ENCODE measurements around the gene PPARG. TPM values are rescaled to one million over a fixed set of nuclear protein-coding genes. Genes with fewer than 3 reads are reported as not detected.
A peak's percentile ranks its signal among the peaks of the same experiment; 100 is the strongest.

The PPARG gene
- total and polyA plus RNA-seq, 2 of the 13 experiments (the other 11 are each of a cell fraction or from before 2014, with no cell fraction given), result 13.9 to 58.3 TPM

DNA sequence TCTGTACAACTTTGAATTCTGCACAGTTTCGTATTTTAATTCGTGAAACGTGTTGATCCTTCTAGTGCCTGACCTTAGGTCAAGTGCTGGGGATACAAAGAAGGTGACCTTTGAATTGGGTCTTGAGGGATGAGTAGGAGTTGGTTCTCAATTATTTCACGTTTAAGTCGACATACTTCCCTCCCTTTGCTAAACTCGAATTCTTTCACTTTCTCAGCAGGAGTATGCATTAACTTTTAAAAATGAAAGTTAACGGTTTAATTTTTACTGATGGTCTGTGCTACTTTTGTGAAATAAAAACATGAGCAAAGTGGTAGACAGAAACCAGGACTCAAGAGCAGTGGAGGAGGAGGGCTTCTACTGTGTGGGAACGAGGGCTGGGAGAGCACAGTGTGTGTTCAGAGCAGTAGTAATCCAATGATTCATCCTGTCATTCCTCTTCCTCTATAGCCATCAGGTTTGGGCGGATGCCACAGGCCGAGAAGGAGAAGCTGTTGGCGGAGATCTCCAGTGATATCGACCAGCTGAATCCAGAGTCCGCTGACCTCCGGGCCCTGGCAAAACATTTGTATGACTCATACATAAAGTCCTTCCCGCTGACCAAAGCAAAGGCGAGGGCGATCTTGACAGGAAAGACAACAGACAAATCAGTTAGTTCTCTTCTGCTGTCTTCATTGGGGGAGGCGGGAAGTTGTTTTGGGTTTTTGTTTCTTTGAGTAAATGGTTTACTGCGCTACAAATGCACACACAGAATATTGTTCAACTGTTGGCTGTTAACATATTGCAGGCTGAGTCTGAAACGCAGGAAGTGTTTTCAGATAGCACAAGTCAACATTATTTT lies 116.8 kb downstream of the PPARG start (continued):
- peak; percentile 94 for TF ChIP-seq ZNF414 (CRISPR knock-in tag; IDR thresholded peaks at IDR 0.05)
- TF ChIP-seq NFYC (CRISPR knock-in tag; IDR thresholded peaks at IDR 0.05), result peak; percentile 46; the same call in 1 of the 2 replicates
- no peak; the same call in 1 of the 2 replicates for TF ChIP-seq SRY (CRISPR knock-in tag; IDR thresholded peaks at IDR 0.05)
- TF ChIP-seq ZBTB38 (CRISPR knock-in tag; IDR thresholded peaks at IDR 0.05), result peak; percentile 92
- peak; percentile 62; the same call in 1 of the 2 replicates for TF ChIP-seq MYC (CRISPR knock-in tag; IDR thresholded peaks at IDR 0.05; ENCODE audit: borderline replicate concordance)
- TF ChIP-seq, protein P1, sequence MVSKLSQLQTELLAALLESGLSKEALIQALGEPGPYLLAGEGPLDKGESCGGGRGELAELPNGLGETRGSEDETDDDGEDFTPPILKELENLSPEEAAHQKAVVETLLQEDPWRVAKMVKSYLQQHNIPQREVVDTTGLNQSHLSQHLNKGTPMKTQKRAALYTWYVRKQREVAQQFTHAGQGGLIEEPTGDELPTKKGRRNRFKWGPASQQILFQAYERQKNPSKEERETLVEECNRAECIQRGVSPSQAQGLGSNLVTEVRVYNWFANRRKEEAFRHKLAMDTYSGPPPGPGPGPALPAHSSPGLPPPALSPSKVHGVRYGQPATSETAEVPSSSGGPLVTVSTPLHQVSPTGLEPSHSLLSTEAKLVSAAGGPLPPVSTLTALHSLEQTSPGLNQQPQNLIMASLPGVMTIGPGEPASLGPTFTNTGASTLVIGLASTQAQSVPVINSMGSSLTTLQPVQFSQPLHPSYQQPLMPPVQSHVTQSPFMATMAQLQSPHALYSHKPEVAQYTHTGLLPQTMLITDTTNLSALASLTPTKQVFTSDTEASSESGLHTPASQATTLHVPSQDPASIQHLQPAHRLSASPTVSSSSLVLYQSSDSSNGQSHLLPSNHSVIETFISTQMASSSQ (IDR thresholded peaks at IDR 0.05; ENCODE audit: low read depth), result peak; percentile 80
- TF ChIP-seq, protein P1 (CRISPR knock-in tag; IDR thresholded peaks at IDR 0.05; ENCODE audit: borderline replicate concordance), result peak; percentile 90; the same call in 1 of the 2 replicates
- no peak; the same call in 1 of the 2 replicates for TF ChIP-seq ZNF296 (CRISPR knock-in tag; conservative IDR thresholded peaks at IDR 0.05)
- peak; percentile 89 for TF ChIP-seq ZNF670 (CRISPR knock-in tag; IDR thresholded peaks at IDR 0.05; ENCODE audit: borderline replicate concordance)
- TF ChIP-seq, protein P2, sequence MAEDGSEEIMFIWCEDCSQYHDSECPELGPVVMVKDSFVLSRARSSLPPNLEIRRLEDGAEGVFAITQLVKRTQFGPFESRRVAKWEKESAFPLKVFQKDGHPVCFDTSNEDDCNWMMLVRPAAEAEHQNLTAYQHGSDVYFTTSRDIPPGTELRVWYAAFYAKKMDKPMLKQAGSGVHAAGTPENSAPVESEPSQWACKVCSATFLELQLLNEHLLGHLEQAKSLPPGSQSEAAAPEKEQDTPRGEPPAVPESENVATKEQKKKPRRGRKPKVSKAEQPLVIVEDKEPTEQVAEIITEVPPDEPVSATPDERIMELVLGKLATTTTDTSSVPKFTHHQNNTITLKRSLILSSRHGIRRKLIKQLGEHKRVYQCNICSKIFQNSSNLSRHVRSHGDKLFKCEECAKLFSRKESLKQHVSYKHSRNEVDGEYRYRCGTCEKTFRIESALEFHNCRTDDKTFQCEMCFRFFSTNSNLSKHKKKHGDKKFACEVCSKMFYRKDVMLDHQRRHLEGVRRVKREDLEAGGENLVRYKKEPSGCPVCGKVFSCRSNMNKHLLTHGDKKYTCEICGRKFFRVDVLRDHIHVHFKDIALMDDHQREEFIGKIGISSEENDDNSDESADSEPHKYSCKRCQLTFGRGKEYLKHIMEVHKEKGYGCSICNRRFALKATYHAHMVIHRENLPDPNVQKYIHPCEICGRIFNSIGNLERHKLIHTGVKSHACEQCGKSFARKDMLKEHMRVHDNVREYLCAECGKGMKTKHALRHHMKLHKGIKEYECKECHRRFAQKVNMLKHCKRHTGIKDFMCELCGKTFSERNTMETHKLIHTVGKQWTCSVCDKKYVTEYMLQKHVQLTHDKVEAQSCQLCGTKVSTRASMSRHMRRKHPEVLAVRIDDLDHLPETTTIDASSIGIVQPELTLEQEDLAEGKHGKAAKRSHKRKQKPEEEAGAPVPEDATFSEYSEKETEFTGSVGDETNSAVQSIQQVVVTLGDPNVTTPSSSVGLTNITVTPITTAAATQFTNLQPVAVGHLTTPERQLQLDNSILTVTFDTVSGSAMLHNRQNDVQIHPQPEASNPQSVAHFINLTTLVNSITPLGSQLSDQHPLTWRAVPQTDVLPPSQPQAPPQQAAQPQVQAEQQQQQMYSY (CRISPR knock-in tag; IDR thresholded peaks at IDR 0.05), result no peak
- TF ChIP-seq SMAD1 (CRISPR knock-in tag; IDR thresholded peaks at IDR 0.05; ENCODE audit: borderline replicate concordance, low read depth), result 0 out of 2 replicates have a peak, but pooled peaks have one; percentile 61
- peak; percentile 29 for TF ChIP-seq STAG1 (CRISPR knock-in tag; IDR thresholded peaks at IDR 0.05)
- TF ChIP-seq POGK (CRISPR knock-in tag; conservative IDR thresholded peaks at IDR 0.05), result peak; percentile 65; the same call in 1 of the 2 replicates
- peak; percentile 41 for TF ChIP-seq RAD21 (CRISPR knock-in tag; IDR thresholded peaks at IDR 0.05)
- no peak for TF ChIP-seq DR1 (CRISPR knock-in tag; IDR thresholded peaks at IDR 0.05)
- TF ChIP-seq, protein P3, sequence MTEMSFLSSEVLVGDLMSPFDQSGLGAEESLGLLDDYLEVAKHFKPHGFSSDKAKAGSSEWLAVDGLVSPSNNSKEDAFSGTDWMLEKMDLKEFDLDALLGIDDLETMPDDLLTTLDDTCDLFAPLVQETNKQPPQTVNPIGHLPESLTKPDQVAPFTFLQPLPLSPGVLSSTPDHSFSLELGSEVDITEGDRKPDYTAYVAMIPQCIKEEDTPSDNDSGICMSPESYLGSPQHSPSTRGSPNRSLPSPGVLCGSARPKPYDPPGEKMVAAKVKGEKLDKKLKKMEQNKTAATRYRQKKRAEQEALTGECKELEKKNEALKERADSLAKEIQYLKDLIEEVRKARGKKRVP (CRISPR knock-in tag; IDR thresholded peaks at IDR 0.05), result peak in 1 of 2 experiments; percentile 81; a peak in 2 of 4 replicates
- peak; percentile 58; the same call in 1 of the 2 replicates for TF ChIP-seq KDM1A (CRISPR knock-in tag; IDR thresholded peaks at IDR 0.05)

Data from HepG2 (cell line).